CD4-positive, alpha-beta memory T cell (primary cell): ENCODE measurements around the gene ZFHX3. TPM values are rescaled to one million over a fixed set of nuclear protein-coding genes. Genes with fewer than 3 reads are reported as not detected.
A peak's percentile ranks its signal among the peaks of the same experiment; 100 is the strongest.

Experiments
- CTCF ChIA-PET: fragments of 350-600 bp; sonication (Branson Sonifier 250); formaldehyde crosslinking; loops from one replicate; lab custom pipeline; 2021; ENCODE audit warnings: inconsistent platforms; ENCODE audit not compliant: partially characterized antibody; lab: Charles Lee
- POLR2A ChIA-PET: fragments of 350-600 bp; sonication (Branson Sonifier 250); formaldehyde crosslinking; loops from one replicate; lab custom pipeline; 2021; ENCODE audit not compliant: partially characterized antibody; lab: Charles Lee
- DNase-seq, 5 donors: peaks; one replicate each; pipeline versions ENCODE4 v3.0.0 to v3.0.0-alpha.2; 2020 to 2022; ENCODE audit warnings: mixed read lengths in 1 of 5
- H3K27ac ChIP-seq: one replicate; pipeline ENCODE4 v1.7.0; 2013; ENCODE audit warnings: low read depth, low read length
- H3K27me3 ChIP-seq: 2 replicates; pipeline ENCODE4 v1.7.0; 2013; ENCODE audit warnings: mild to moderate bottlenecking, low read length, moderate library complexity; ENCODE audit not compliant: insufficient read depth
- H3K36me3 ChIP-seq: 2 replicates; pipeline ENCODE4 v1.7.0; 2013; ENCODE audit warnings: mild to moderate bottlenecking, low read length, moderate library complexity; ENCODE audit not compliant: insufficient read depth
- H3K4me1 ChIP-seq: 2 replicates; pipeline ENCODE4 v1.7.0; 2013; ENCODE audit warnings: mild to moderate bottlenecking, low read length, moderate library complexity; ENCODE audit not compliant: insufficient read depth
- H3K4me3 ChIP-seq, 2 donors: one replicate each; pipeline ENCODE4 v1.7.0; 2013; ENCODE audit warnings: low read length in 2 of 2, mild to moderate bottlenecking in 1 of 2
- H3K9me3 ChIP-seq, 2 donors: one replicate each; pipeline ENCODE4 v1.7.0; 2013; ENCODE audit warnings: low read length in 2 of 2, control low read depth in 1 of 2; ENCODE audit not compliant: control insufficient read depth in 1 of 2
- H3K27ac Mint-ChIP-seq, 7 donors: one replicate each; pipeline ENCODE4 v1.8.0; 2020 to 2021; ENCODE audit warnings: mixed read lengths in 7 of 7, mild to moderate bottlenecking in 6 of 7, inconsistent platforms in 3 of 7, moderate library complexity in 3 of 7
- H3K27me3 Mint-ChIP-seq, 2 donors: one replicate each; pipeline ENCODE4 v1.8.0; 2020 to 2021; ENCODE audit warnings: mixed read lengths in 2 of 2
- H3K36me3 Mint-ChIP-seq, 2 donors: one replicate each; pipeline ENCODE4 v1.8.0; 2020 to 2021; ENCODE audit warnings: mixed read lengths in 2 of 2, inconsistent platforms in 1 of 2, mild to moderate bottlenecking in 1 of 2
- H3K4me1 Mint-ChIP-seq, 4 donors: one replicate each; pipeline ENCODE4 v1.8.0; 2020 to 2021; ENCODE audit warnings: mixed read lengths in 4 of 4, mild to moderate bottlenecking in 1 of 4
- H3K4me3 Mint-ChIP-seq, 8 donors: one replicate each; pipeline ENCODE4 v1.8.0; 2020 to 2021; ENCODE audit warnings: mixed read lengths in 8 of 8, mild to moderate bottlenecking in 7 of 8, moderate library complexity in 6 of 8, inconsistent platforms in 3 of 8
- H3K9me3 Mint-ChIP-seq, 8 donors: one replicate each; pipeline ENCODE4 v1.8.0; 2020 to 2021; ENCODE audit warnings: mixed read lengths in 8 of 8, mild to moderate bottlenecking in 5 of 8, inconsistent platforms in 3 of 8, moderate library complexity in 1 of 8
- intact Hi-C: fragments of 100-400 bp; cut with micrococcal nuclease; formaldehyde crosslinking; loops from one replicate; pipeline ENCODE4 v1.15.1; 2023
- polyA plus RNA-seq, 2 donors: library from polyadenylated mRNA; unstranded; fragments of 300-500 nt; fragmentation: Illumina TruSeq; gene quantifications; one replicate each; pipeline ENCODE4 v1.2.3, GENCODE V29; 2021
- total RNA-seq, 2 experiments: library from RNA; stranded (reverse); gene quantifications; one replicate each; pipeline ENCODE4 v1.2.3, GENCODE V29; 2021

ZFHX3 gene, protein sequence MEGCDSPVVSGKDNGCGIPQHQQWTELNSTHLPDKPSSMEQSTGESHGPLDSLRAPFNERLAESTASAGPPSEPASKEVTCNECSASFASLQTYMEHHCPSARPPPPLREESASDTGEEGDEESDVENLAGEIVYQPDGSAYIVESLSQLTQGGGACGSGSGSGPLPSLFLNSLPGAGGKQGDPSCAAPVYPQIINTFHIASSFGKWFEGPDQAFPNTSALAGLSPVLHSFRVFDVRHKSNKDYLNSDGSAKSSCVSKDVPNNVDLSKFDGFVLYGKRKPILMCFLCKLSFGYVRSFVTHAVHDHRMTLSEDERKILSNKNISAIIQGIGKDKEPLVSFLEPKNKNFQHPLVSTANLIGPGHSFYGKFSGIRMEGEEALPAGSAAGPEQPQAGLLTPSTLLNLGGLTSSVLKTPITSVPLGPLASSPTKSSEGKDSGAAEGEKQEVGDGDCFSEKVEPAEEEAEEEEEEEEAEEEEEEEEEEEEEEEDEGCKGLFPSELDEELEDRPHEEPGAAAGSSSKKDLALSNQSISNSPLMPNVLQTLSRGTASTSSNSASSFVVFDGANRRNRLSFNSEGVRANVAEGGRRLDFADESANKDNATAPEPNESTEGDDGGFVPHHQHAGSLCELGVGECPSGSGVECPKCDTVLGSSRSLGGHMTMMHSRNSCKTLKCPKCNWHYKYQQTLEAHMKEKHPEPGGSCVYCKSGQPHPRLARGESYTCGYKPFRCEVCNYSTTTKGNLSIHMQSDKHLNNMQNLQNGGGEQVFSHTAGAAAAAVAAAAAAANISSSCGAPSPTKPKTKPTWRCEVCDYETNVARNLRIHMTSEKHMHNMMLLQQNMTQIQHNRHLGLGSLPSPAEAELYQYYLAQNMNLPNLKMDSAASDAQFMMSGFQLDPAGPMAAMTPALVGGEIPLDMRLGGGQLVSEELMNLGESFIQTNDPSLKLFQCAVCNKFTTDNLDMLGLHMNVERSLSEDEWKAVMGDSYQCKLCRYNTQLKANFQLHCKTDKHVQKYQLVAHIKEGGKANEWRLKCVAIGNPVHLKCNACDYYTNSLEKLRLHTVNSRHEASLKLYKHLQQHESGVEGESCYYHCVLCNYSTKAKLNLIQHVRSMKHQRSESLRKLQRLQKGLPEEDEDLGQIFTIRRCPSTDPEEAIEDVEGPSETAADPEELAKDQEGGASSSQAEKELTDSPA (N-terminal part only)
- under 1 TPM; 0.69 to 0.99 TPM for total RNA-seq
- polyA plus RNA-seq = under 1 TPM; 0.01 to 0.03 TPM

DNA sequence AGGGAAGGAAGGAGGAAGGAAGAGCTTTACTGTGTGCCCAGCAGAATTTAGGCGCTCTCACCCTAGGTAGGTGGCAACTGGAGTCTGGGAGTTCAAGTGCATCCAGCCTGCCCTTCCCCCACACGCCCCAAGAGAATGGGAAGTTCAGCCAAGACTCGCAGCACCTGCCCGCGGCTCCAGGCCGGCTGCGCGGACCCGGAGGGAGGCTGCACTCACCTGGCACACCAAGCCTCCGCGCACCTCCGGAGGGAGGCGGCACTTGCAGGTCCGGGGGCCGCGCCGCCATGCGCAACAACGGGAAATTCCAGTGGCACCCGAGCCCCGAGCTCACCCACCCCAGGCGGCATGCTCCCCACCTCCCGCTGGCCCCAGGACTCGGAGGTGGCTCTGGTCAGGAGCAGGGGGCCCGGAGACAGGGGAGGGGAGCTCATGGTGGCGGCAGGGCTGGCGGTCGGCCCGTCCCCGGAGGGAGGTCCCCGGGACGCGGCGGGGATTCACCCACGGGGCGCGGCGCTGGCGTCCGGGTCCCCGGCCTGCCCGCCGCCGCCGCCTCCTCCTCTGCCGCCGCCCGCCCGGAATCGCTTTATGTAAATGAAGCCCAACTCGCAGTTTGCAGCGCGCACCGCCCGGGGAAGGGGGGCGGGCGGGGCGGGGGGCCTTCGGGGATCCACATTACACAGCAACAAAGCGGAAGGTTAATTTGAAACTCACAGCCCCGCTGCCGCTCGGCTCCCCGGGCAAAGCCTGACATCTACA, at the start of gene ZFHX3:
Gene ZFHX3 (minus strand): TSS at position 593 of the 756 bp plus-strand sequence. CDS start 87,983 bp downstream, outside the sequence.
- peak within 1 kb of the TSS in 7 of 8 donors; percentile 11 to 64 (median 48) for H3K4me3 Mint-ChIP-seq
- peaks cover 19 to 26% of the 10 kb centered on the region in 2 donors for H3K27me3 Mint-ChIP-seq
- peaks cover 4% of the 10 kb centered on the region for H3K27me3 ChIP-seq
- H3K9me3 ChIP-seq = no peaks in the 10 kb centered on the region
- H3K36me3 ChIP-seq = no peaks in the 10 kb centered on the region
- no peaks in the 10 kb centered on the region for H3K9me3 Mint-ChIP-seq
- H3K36me3 Mint-ChIP-seq = no peaks in the 10 kb centered on the region
- H3K4me1 ChIP-seq = no peaks in the 10 kb centered on the region
- CTCF ChIA-PET = no interaction called here
- DNase-seq = peak in 3 of 5 donors; percentile 33 to 53 (median 34)
- H3K27ac Mint-ChIP-seq = no peak within 1 kb of the TSS
- intact Hi-C loops = no loop called here
- H3K4me1 Mint-ChIP-seq = peaks cover 0 to 5% (median 2%) of the 10 kb centered on the region in 4 donors
- H3K27ac ChIP-seq = no peak within 1 kb of the TSS
- POLR2A ChIA-PET = no interaction called here
- no peak within 1 kb of the TSS for H3K4me3 ChIP-seq

DNA sequence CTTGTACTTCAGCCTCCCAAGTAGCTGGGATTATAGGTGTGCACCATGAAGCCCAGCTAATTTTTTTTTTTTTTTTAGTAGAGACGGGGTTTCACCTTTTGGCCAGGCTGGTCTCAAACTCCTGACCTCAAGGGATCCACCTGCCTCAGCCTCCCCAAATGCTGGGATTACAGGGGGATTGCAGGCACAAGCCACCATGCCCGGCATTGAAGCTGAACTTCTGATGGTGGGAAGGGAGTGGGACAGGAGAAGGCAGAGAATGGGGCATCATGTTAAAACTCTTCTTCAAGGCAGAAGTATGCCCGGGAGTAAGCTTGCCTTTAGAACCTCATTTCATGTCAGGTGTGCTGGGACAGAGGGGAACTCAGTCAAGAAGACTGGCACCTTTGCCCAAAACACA, 48.6 kb upstream of the ZFHX3 start:
- CTCF ChIA-PET = no interaction called here
- Histone ChIP-seq H3K27ac (no peak overlapping the region), H3K4me3 (no peak overlapping the region), H3K27me3 (no peaks in the 10 kb centered on the region), H3K4me1 (no peaks in the 10 kb centered on the region), H3K9me3 (no peaks in the 10 kb centered on the region), H3K36me3 (no peaks in the 10 kb centered on the region)
- Mint-ChIP-seq H3K4me3 (no peak overlapping the region), H3K4me1 (no peaks in the 10 kb centered on the region), H3K9me3 (peaks cover 0 to 3% (median 0%) of the 10 kb centered on the region in 8 donors), H3K27ac (no peak overlapping the region), H3K27me3 (no peaks in the 10 kb centered on the region), H3K36me3 (no peaks in the 10 kb centered on the region)
- no peak for DNase-seq
- POLR2A ChIA-PET = no interaction called here
- intact Hi-C loops = no loop called here

DNA sequence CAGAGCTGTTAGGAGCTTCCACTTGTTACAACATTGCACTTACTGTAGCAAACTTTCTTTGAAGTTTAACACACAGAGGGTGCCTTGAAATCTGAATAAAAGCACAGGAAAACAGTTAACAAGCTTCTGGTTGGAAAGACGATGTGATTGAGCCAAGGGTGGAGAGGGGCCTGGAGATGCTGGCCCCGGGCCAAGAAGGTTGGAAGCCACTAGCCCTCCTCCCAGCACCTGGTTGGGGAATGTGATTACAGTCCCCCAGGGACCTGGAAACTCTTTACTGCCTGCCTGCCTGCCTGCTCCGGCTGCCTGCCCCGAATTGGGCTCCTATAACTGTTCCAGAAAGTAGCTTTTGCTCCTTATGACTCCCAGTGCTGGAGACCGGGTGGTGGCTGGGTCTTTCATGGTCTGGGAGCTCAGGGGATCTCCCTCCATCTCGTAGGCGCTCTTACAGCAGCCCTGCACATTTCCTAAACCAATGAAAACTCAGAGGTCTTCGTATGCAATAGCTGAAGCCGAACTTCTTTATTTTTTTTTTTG, 48.0 kb upstream of the ZFHX3 start:
- intact Hi-C loops = no loop called here
- no peak for DNase-seq
- Mint-ChIP-seq H3K27ac (no peak overlapping the region), H3K4me1 (no peaks in the 10 kb centered on the region), H3K36me3 (no peaks in the 10 kb centered on the region), H3K27me3 (no peaks in the 10 kb centered on the region), H3K9me3 (peaks cover 0 to 3% (median 0%) of the 10 kb centered on the region in 8 donors), H3K4me3 (no peak overlapping the region)
- Histone ChIP-seq H3K4me1 (no peaks in the 10 kb centered on the region), H3K27me3 (no peaks in the 10 kb centered on the region), H3K4me3 (no peak overlapping the region), H3K36me3 (no peaks in the 10 kb centered on the region), H3K9me3 (no peaks in the 10 kb centered on the region), H3K27ac (no peak overlapping the region)
- POLR2A ChIA-PET = no interaction called here
- CTCF ChIA-PET = no interaction called here

DNA sequence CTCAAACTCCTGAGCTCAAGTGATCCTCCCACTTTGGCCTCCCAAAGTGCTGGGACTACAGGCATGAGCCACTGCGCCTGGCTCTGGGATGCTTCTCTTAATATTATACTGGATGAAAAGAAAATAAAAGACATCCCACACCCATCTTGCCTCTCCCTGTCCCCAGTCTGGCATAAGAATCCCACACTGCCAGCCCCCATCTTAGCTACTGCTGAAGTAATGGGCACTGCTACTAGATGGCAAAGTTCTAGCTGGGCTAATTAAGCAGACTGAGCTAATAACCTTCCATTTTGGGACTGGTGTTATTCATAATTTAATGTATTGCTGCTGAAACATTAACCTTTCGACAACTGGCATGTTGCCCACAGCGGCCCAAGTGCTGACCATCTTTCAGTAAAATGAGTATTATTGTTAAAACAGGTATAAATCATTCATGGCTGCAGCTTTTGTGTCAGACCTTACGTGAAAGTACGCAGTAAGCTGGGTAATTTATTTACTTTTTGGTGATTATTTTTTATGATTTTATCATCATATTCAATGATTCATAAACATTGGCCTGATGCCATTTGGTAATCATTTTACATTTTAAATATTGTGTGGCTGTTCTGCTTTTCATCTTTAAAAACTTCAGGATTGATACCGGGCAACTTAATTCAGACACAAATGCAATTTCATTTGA, 47.4 kb upstream of the ZFHX3 start:
- Histone ChIP-seq H3K9me3 (no peaks in the 10 kb centered on the region), H3K4me3 (no peak overlapping the region), H3K27me3 (no peaks in the 10 kb centered on the region), H3K4me1 (no peaks in the 10 kb centered on the region), H3K36me3 (no peaks in the 10 kb centered on the region), H3K27ac (no peak overlapping the region)
- Mint-ChIP-seq H3K4me3 (no peak overlapping the region), H3K9me3 (peaks cover 0 to 3% (median 0%) of the 10 kb centered on the region in 8 donors), H3K27ac (peak overlapping the region in 1 of 7 donors; percentile 53), H3K27me3 (no peaks in the 10 kb centered on the region), H3K36me3 (no peaks in the 10 kb centered on the region), H3K4me1 (no peaks in the 10 kb centered on the region)
- intact Hi-C loops = no loop called here
- ChIA-PET CTCF (no interaction called here), POLR2A (no interaction called here)
- DNase-seq = no peak

DNA sequence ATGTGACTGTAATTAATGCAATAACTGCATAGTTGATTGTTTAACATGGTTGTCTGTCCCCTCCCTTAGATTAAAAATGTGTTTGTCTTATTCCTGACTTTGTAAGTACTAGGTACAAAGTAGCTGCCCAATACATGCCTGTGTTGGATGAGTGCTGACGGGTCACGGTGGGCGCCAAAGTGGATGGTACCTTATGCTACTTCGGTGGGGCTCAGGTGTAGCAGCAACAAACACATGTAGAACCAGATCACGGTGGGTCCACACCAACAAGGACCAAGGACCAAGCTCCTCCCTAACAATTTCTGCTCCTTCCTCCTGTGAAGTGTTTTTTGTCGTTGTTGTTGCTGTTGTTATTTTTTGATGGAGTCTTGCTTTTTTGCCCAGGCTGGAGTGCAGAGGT, 46.4 kb upstream of the ZFHX3 start:
- Histone ChIP-seq H3K27ac (no peak overlapping the region), H3K36me3 (no peaks in the 10 kb centered on the region), H3K9me3 (no peaks in the 10 kb centered on the region), H3K4me3 (no peak overlapping the region), H3K27me3 (no peaks in the 10 kb centered on the region), H3K4me1 (no peaks in the 10 kb centered on the region)
- intact Hi-C loops = no loop called here
- Mint-ChIP-seq H3K27ac (no peak overlapping the region), H3K36me3 (no peaks in the 10 kb centered on the region), H3K27me3 (no peaks in the 10 kb centered on the region), H3K4me1 (no peaks in the 10 kb centered on the region), H3K4me3 (no peak overlapping the region), H3K9me3 (peaks cover 0 to 3% (median 0%) of the 10 kb centered on the region in 8 donors)
- CTCF ChIA-PET = no interaction called here
- POLR2A ChIA-PET = no interaction called here
- DNase-seq = no peak
